ENCODE measurements around the gene GID4. TPM values are rescaled to one million over a fixed set of nuclear protein-coding genes. Genes with fewer than 3 reads are reported as not detected.

GID4 gene
- total and polyA plus RNA-seq, 2 of the 13 experiments (the other 11 are each of a cell fraction or from before 2014, with no cell fraction given): 4.3 to 6.1 TPM

- Histone ChIP-seq H3K36me3 (replicated peaks in 1 of 2; ENCODE audit: control insufficient read depth in 1 of 2, insufficient read depth in 2 of 2, low read length in 2 of 2) (peaks cover 8 to 10% of the 10 kb centered on the region in 2 experiments; a peak in 4 of 5 replicates), H2AFZ (ENCODE audit: low read length) (no peak overlapping the region), H3K4me3 (replicated peaks in 1 of 3; ENCODE audit: insufficient read depth in 1 of 3, low read depth in 2 of 3, low read length in 3 of 3) (no peak overlapping the region), H3K9me3 (ENCODE audit: low read length) (no peaks in the 10 kb centered on the region), H4K20me1 (ENCODE audit: insufficient read depth, low read length) (no peaks in the 10 kb centered on the region), H3K27me3 (ENCODE audit: control insufficient read depth in 1 of 2, insufficient read depth in 2 of 2, low read length in 2 of 2) (no peaks in the 10 kb centered on the region), H3K4me2 (ENCODE audit: low read depth, low read length) (no peak overlapping the region), H3K27ac (ENCODE audit: extremely low read length, insufficient read depth, low read length) (no peak overlapping the region), H3K4me1 (ENCODE audit: insufficient read depth, low read length) (peaks cover 30% of the 10 kb centered on the region), H3K9ac (ENCODE audit: insufficient read depth, low read depth, low read length) (no peak overlapping the region), H3K79me2 (ENCODE audit: insufficient read depth, low read length) (no peaks in the 10 kb centered on the region)
- intact Hi-C loops (cut with micrococcal nuclease; ENCODE audit: unreplicated experiment) (no loop called here), in situ Hi-C loops (cut with HindIII; ENCODE audit: extremely low pct_ligation_motif_present, low pct_unique_long_range_greater_than_20kb) (loop anchor here (25.0 kb wide), 1 partner anchor 91 kb away; the partner anchor contains the start of gene MYO15A)
- ChIA-PET POLR2A (no interaction called here), CTCF (ENCODE audit: low intra/inter-chr PET ratio, low total read pairs) (no interaction called here)
- ATAC-seq (no peak), DNase-seq (ENCODE audit: low spot score) (no peak), FAIRE-seq (no peak)
- BruUV-seq (replicated peaks): no TSS peak
- TF ChIP-seq ZNF607 (CRISPR knock-in tag; IDR thresholded peaks at IDR 0.05; ENCODE audit: borderline replicate concordance) (no peak), ZSCAN30 (CRISPR knock-in tag; IDR thresholded peaks at IDR 0.05) (no peak), ONECUT2 (CRISPR knock-in tag; IDR thresholded peaks at IDR 0.05) (no peak), ZEB1 (IDR thresholded peaks at IDR 0.05; ENCODE audit: insufficient replicate concordance, low read depth) (no peak), THAP7 (CRISPR knock-in tag; IDR thresholded peaks at IDR 0.05) (no peak), RFXAP (CRISPR knock-in tag; IDR thresholded peaks at IDR 0.05; ENCODE audit: borderline replicate concordance) (no peak), ZBTB46 (CRISPR knock-in tag; IDR thresholded peaks at IDR 0.05; ENCODE audit: borderline replicate concordance) (no peak), HOXA5 (CRISPR knock-in tag; IDR thresholded peaks at IDR 0.05) (no peak), KLF12 (CRISPR knock-in tag; IDR thresholded peaks at IDR 0.05; ENCODE audit: borderline replicate concordance) (no peak), ATRX (CRISPR knock-in tag; IDR thresholded peaks at IDR 0.05; ENCODE audit: borderline replicate concordance) (no peak)
- TF ChIP-seq, protein P1, sequence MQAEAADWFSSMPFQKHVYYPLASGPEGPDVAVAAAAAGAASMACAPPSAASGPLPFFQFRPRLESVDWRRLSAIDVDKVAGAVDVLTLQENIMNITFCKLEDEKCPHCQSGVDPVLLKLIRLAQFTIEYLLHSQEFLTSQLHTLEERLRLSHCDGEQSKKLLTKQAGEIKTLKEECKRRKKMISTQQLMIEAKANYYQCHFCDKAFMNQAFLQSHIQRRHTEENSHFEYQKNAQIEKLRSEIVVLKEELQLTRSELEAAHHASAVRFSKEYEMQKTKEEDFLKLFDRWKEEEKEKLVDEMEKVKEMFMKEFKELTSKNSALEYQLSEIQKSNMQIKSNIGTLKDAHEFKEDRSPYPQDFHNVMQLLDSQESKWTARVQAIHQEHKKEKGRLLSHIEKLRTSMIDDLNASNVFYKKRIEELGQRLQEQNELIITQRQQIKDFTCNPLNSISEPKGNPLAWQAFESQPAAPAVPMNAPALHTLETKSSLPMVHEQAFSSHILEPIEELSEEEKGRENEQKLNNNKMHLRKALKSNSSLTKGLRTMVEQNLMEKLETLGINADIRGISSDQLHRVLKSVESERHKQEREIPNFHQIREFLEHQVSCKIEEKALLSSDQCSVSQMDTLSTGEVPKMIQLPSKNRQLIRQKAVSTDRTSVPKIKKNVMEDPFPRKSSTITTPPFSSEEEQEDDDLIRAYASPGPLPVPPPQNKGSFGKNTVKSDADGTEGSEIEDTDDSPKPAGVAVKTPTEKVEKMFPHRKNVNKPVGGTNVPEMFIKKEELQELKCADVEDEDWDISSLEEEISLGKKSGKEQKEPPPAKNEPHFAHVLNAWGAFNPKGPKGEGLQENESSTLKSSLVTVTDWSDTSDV (CRISPR knock-in tag; IDR thresholded peaks at IDR 0.05): no peak
- 100% methylated on average over 1 of the region's 6 CpGs for WGBS (ENCODE audit: low lambda C conversion rate)
Measured at GRCh38 chr17:18020971-18021370, 18.2 kb upstream of the GID4 start.

Data from HepG2 (cell line).